C1 segment of cervical spinal cord (tissue), 14 donors: ENCODE data around the gene CACNA2D4.
"Not testable (repeated sequence)": the region's sequence is repeated elsewhere in the genome, so short reads cannot be mapped to it uniquely, and the experiment has no call there.

Source experiments
- DNase-seq, 14 donors: peaks; one replicate each; lab custom pipeline; 2025; lab: John Stamatoyannopoulos, UW

The CACNA2D4 gene

DNA sequence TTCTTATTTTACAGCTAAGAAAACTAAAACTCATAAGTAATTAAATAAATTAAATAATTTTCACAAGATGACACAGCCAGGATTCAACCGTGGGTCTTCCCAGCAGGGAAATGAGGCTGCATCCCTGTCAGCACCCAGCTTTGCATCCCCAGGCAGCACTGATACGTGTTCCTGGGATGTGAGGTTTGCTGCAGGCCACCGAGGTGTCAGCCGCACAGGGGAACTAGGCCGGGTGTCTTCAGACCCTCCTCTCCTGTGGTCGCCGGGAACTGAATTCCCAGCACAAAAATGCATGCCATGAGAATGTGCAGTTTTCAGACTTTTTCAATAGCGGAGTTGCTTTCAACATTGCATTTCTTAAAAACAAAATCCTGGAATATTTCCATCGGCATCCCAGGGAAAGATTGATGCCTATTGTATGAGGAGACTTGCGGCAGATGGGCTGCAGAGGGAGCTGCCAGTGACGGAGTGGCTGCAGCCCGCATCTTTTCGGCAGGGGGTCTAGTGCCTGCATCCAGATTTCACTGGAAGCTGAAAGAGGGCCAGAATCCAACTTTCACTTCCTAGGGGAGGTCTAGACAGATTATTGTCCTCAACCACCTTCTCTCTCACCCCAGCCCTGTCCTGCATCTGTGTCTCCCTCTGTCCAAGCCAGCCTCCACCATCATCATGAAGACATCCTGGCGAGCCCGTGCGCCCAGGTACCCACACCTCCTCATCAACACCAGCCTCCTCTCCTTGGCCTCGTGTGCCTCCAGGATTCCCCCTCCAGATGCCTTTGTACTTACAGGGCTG, 85.5 kb downstream of the CACNA2D4 start:
- no peak for DNase-seq

DNA sequence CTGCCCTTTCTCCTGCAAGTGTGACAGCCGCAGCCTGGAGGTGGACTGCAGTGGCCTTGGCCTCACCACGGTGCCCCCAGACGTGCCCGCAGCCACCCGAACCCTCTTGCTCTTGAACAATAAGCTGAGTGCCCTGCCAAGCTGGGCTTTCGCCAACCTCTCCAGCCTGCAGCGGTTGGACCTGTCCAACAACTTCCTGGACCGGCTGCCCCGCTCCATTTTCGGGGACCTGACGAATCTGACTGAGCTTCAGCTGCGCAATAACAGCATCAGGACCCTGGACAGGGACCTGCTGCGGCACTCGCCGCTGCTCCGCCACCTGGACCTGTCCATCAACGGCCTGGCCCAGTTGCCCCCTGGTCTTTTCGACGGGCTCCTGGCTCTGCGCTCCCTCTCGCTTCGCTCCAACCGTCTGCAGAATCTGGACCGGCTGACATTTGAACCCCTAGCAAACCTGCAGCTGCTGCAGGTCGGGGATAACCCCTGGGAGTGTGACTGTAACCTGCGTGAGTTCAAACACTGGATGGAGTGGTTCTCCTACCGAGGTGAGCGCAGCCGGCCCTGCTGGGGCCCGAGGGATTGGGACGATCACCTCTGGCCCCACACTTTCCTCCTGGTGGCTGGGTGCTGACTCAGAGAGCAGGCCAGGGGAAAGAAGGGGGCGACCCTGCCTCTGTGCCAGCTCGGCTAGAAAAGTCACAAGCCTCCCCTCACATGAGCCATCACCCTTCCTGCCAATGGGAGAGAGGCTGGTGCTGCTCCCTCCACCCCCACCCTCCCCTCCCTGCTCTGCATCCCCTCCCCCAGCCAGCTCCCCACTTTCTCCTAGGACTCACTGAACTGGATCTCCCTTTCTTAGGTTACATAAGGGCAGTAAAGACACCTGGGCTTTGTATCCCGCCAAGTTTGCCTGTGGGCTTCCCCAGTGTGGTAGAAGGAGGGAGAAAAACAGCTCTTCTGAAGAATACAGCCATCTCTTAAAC, 87.2 kb downstream of the CACNA2D4 start:
- DNase-seq = no peak

DNA sequence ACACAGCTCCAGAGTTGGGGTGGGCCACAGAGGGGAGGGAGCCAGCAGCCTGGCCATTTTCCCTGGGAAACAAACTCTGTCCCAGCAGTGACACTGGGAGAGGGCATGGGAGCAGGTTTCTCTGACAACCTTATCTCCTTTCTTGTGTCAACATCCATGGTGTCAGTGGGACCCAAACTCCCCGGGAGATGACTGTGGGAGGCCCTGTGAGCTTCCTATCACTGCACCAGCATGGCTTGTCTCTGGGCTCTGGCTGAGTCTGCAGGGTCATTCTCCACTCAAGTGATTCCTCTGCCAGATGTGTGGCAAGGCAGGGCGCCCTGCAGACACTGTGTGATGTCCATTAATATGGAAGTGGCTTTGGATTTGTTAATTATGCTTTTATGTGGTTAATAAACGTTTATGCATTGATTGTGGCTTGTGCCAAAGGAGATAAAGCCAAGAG, 88.0 kb downstream of the CACNA2D4 start:
- DNase-seq = no peak

DNA sequence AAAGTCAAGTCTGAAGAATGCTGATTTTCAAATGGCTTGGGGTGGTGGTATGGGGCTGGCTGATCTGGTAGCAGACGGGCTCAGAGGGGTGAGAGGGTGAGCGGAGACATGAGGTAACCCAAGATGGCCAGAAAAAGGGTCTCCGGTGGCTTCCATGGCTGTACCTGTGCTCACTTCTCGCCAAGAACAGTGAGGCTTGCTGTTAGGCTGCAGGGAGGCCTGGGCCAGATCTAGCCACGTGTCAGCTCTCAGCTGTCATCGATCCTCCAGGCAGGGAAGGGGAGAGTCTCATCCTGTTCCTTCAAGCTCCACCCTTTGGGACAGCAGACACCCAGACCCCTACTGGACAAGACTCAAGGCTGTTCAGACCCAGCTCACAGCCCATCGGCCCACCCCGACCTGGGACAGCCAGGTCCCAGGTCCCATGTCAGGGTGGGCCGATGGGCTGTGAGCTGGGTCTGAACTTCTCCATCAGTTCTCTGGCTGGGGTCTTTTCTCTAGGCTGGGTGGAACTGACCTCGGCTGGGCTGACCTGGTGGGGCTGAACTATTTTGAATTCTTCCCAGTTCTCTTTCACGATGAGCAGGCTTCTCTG, 89.0 kb downstream of the CACNA2D4 start:
- DNase-seq = no peak

DNA sequence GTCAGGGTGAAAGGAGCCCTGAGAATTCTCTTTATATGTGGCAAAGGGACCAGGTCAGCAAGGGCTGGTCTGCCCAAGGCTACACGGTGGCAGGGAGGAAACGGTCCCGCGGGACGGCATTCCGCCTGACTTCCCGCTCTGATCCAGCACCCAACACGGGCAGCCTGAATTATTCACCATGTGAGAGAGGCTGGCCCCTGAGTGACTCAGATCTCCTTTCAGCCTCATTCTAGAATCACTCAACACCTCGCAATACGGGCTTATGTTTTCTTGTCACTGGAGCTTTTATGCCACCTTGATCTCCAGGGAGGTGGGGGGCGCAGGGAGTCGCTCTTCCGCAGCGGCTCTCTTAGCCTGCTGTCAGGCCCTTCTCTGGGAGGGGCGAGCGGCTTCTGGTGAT, 89.6 kb downstream of the CACNA2D4 start:
- DNase-seq = no peak

DNA sequence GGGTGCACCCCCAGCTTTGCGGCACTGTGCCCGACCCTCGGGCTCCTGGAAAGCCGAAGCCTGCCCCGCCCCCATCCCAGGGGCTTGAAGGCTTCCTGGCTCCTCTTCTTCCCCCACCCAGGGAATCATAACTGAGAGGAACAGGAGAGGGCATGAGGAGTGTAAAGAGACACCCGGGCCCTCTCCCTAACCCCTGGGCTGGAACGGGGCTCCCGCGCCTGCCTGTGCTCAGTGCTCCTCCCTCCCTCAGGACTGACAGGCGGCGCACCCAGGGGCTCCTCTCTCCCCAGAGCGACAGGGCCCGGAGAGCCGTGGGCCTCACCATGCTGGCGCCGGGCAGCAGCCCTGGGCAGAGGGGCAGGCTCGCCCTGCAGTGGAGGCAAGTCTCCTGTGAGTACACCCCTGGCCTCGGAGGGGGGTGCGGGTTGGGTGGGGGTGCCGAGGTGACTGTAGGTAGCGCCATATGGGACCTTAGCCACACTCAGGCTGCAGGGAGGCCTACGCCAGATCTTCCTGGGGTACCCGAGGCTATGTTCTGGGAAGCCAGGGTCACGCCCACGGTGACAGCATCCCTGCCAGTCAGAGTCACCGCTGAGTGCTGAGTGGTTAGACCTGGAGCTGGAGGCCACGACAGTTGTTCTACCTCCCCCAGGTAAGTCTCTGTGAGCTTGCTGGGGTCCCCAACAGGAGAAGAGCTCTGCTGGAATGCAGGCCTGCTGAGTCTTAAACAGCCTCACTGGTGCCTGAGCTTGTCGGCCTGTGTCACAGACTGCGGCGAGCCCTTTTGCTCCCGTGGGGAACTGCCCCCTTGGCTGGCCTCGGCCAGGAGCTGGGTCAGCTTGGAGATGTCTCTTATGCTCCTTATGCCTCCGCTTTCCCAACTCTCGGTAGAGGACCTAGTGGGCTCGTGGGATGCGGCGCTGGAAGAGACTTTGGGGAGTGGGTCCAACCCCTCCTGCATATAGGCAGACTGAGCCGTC, 90.3 kb downstream of the CACNA2D4 start:
- no peak for DNase-seq

DNA sequence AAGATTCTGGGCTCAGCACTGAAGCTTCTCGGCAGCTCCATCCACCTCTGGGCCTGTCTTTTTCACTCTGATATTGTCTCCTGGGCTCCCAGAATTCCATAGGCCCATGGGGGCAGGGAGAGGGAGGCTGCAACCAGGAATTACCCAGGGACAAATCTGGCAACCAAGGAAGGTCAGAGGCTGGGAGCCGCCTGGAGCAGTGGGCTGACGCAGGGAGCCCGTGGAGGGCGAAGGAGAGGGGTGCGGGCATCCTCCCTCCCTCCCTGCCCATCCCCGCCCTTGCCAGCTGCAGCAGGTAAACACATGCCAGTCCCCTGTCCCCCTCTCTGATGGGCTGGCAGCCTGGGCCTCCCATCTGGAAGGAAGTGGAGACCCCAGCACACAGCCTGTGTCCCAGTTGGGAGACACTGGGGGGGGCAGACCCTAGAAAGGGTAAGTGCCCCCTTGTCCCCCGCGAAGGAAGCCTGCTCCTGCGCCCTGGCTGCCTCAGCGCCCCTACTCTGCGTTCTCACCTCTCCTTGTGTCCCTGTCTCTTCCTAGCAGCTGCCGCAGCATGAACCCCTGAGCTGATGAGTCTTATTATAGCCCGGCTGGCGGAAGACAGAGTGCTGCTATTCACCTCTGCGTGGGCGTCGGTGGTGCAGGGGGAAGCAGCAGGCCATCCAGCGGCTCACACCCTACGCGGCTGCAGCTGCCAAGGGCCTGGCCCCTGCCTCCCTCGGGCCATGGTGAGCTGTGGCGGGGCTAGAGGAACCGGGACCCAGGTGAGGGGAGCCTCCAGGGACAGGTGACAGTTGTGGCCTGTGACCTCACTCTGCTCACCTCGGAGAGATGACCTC, 91.4 kb downstream of the CACNA2D4 start:
- DNase-seq = no peak

DNA sequence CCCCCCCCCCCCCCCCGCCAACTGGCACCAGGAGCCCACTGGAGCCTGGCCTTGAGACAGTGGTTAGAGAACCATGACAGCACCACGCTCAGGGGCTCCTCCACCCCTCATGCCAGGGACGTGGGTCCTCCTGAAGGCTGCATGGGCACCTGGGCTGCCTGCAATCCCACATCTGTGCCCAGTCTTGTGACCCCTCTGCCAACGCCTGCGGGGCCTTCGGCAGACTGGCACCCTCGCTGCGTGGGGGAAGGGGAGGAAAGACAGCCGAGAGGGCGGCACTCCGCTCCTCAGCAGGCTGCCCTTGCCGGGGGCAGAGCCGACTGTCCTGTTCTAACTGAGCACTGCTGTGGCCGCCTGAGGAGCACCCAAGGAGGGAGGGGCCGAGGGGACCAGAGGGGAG, 92.1 kb downstream of the CACNA2D4 start:
- DNase-seq = no peak

DNA sequence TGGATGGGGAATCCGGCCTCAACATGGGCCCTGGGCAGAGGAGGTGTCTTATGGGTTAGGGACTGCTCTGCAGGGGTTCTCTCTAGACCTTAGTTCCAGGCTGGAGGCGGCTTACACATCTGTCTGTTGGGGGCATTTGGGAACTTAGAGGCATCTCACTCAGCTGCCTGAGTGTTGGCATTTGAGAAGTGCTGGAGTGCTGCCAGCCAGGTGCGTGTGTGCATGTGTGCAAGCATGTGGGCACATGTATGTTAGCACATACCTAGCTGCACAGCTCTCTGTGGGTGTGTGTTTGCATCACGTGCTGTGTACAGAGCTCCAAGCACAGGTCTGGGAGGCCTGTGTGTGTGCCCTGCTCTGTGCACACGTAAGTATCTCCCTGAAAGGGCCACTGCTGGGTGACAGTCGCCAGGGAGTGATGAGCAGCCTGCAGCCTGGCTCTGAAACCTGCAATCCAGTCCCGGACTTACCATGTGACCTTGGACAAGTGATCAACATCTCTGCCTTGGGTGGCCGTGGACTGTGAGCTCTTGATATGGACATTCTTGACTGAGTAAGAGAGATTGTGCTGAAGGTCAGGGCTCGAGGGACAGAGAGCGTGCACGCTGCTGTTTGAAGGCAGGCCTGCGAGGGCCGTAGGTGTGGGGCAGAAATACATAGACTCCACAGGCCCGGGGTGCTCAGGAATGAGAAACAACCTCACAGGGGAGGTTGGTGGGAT, 92.9 kb downstream of the CACNA2D4 start:
- no peak for DNase-seq

DNA sequence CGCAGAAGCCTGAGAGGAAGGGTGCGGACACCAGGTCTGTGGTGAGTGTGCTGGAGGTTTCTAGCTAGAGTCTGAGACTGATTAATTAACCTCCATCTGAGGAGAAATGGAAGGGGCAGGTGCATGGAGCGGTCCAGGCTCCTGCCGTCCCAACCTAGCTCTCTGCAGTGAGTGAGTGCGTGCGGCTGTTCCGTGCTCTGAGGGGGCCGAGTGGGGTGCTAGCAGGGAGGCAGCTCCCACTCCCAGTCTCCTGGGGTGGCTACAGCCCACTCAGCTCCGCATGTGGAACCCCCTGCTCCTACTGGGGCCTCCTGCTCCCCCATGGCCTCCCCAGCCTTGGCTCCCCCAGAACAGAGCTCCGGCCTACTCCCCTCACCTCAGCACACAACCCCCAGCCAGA, 95.2 kb downstream of the CACNA2D4 start:
- DNase-seq = no peak

DNA sequence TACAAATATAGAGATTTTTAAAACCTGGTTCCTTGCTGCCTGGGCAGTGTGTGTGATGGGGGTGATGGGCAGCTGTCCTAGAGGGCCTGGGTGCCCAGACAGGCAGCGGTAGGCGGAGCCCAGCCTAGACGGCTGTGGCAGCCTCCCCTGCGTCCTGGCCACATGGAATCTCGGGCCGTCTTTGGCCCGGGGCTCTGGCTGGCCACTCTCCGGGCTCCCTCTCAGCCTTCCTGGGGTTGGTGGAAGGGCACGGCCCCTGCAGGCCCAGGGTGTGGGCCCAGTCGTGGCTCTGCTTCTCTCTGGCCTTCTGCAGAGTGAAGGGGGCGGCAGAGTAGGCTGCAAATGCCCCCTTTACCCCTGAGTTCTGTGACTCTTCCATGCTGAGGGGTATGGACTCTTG, 95.8 kb downstream of the CACNA2D4 start:
- DNase-seq = no peak

DNA sequence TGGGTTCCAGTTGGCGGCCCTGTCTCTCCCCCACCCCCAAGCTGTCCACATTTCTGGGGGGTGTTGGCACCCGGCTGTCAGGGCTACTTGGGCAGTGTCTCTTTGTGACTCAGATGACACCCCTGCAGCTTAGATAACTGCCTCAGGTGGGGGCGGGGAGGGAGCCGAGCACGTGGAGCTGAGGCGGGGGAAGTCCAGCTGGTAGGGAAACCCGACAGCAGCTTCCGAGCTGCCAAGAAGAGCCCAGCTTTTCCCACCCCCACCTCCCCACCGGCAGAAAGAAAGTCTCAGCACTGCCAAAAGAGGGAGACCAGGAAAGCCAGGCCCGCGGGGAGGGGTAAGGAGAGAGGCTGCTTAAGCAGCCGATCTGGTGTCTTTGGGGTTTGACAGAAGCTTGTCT, 96.6 kb downstream of the CACNA2D4 start:
- no peak for DNase-seq

DNA sequence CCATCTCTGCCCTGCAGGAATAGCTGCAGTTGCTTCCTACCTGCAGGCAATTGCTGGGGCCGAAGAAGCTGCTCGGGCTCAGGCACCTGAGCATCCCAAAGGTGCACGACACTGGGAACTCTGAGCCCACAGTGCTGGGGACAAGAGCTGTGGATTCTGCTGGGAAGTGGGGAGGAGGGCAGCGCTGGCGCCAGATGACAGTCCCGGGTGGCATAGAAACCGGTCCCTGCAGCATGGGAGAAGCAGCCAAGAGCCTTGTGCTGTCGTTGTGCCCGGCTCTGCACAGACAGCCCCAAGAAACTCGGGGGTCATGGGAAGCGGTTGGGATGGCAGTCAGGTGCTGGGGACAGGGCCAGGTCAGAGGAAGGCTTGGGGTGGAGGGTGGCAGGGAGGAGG, 97.6 kb downstream of the CACNA2D4 start:
- DNase-seq = no peak

DNA sequence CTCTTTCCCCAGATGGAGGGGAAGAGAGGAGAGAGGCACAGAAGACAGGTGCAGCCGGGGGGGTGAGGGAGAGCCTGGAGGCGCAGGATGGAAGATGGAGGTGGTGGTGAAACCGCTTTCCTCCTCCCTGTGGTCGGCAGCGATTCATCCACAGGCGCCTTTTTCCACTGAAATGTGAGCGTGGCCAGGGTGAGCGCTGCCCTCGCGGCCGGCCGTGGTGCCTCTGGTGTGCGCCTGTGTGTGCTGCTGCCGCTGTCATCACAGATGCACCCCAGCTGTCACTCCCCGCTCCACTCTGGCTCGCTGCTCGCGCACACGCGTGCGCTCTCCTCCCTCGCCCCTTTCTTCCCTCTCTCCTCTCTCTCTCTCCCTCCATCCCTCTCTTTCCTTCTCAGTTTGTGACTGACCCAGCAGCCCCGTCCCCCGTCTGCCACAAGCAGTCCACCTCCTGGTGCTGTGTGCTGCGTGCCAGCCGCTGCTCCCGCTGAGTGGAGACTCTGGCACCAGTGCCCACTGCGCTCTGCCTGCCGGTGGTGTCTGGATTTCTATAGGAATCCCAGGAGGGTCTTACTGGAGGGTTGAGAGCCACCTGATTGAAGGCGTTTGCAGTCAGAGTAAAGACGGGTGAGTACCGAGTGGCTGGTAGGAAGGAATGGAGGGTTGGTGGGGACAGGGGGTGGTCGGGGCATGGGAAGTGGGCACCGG, 98.1 kb downstream of the CACNA2D4 start, which contains the start of gene LRTM2:
TSS of gene LRTM2 (plus strand) at position 375 of the 705 bp plus-strand sequence. CDS start 7,584 bp downstream, outside the sequence.
- peak in 1 of 14 donors; percentile 27 for DNase-seq

DNA sequence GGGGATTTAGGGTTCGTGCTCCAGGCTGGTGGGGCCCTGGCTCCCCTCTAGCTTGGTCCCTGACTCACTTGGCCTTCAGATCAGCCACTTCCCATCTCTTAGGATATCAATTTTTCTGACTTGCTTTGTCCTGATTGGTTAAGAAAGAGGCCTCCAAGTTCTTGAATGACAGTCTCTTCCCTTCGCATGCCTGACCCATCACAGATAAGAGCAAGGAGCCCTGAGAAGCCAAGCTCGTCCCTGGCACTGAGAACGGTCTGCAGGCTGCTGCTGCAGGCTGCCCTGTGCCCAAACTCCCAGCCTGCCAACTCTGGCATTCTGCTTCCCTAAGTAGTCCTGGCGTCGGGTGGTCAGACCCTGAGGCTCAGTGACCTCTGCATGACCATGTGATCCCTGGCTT, 98.9 kb downstream of the CACNA2D4 start:
- no peak for DNase-seq

DNA sequence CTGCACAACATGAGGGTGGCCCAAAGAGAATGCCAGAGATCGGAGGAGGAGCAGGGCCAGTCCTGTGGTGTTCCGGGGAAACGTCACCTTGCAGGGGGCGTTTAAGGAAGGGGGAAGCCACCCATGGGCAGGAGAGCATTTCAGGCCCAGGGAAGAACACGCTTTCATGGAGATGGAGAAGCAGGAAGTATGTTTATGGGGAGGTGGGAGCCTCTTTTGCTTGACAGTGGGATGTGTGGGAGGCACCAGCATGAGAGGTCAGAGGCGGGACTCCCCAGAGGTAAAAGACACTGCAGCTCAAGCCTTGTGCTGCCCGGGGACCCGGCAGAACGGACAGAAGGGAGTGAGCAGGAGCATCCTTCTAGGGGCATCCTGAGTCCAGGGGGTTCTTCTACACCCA, 99.4 kb downstream of the CACNA2D4 start:
- DNase-seq = no peak

DNA sequence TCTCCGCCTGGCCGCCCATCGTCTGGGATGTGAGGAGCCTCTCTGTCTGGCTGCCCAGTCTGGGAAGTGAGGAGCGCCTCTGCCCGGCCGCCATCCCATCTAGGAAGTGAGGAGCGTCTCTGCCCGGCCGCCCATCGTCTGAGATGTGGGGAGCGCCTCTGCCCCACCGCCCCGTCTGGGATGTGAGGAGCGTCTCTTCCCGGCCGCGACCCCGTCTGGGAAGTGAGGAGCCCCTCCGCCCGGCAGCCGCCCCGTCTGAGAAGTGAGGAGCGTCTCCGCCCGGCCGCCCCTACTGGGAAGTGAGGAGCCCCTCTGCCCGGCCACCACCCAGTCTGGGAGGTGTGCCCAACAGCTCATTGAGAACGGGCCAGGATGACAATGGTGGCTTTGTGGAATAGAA, 100.5 kb downstream of the CACNA2D4 start:
- DNase-seq = not testable (repeated sequence)

DNA sequence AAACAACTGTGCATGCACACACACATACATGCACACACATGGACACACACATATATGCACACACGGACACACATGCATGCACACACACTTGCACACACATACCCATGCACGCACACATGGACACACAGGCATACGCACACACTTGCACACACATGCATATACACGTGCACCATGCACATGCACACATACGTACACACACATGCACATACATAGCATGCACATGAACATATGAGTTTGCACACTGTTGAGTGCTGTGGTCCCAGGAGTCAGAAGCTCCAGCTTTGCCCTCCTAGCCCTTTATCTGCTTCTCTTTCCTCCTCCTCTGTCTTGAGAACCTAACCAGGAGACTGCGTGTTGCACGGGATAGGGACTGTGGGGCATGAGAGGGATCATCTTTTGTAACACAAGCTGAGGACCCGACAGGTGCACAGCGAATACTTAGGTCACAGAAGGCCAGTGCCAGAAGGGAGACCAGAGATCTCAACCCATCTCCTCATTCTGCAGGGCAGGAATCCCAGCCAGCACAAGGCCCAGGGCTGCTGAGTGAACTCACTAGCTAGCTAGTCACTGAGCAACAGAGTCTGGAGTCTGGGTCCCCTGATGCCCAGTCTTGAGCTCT, 101.6 kb downstream of the CACNA2D4 start:
- no peak for DNase-seq
